ENCODE results near the gene ARHGEF25. TPM values are rescaled to one million over a fixed set of nuclear protein-coding genes. Genes with fewer than 3 reads are reported as not detected.
A peak's percentile ranks its signal among the peaks of the same experiment; 100 is the strongest.

Gene ARHGEF25
- polyA plus RNA-seq, 2 donors = 18.4 to 20.8 TPM

- no peak overlapping the region for H3K27ac ChIP-seq (ENCODE audit: low read depth in 2 of 2, low read length in 1 of 2)
- peaks cover 0 to 5% of the 10 kb centered on the region in 2 donors for H3K9me3 ChIP-seq (ENCODE audit: control insufficient read depth in 2 of 2, insufficient read depth in 1 of 2, low read depth in 1 of 2, low read length in 1 of 2)
- peaks cover 0 to 6% of the 10 kb centered on the region in 2 donors for H3K4me1 ChIP-seq (ENCODE audit: control insufficient read depth in 2 of 2, insufficient read depth in 2 of 2, low read length in 1 of 2)
- peaks cover 0 to 6% of the 10 kb centered on the region in 2 donors for H3K27me3 ChIP-seq (ENCODE audit: control insufficient read depth in 1 of 2, insufficient read depth in 2 of 2, low read length in 2 of 2)
- no peaks in the 10 kb centered on the region for H3K36me3 ChIP-seq (ENCODE audit: control insufficient read depth in 2 of 2, insufficient read depth in 2 of 2, low read length in 1 of 2)
- WGBS, 2 donors = 35 to 45% methylated on average over 13 of the region's 13 CpGs
- H3K4me3 ChIP-seq (ENCODE audit: low read depth in 1 of 2, low read length in 2 of 2) = no peak overlapping the region
These were observed 15.1 kb downstream of the ARHGEF25 start for GRCh38 chr12:57626111-57626920.

GRCh38 chr12:57626921-57627445, 15.7 kb downstream of the ARHGEF25 start:
- Histone ChIP-seq H3K9me3 (ENCODE audit: control insufficient read depth in 2 of 2, insufficient read depth in 1 of 2, low read depth in 1 of 2, low read length in 1 of 2) (peaks cover 0 to 5% of the 10 kb centered on the region in 2 donors), H3K36me3 (ENCODE audit: control insufficient read depth in 2 of 2, insufficient read depth in 2 of 2, low read length in 1 of 2) (no peaks in the 10 kb centered on the region), H3K4me3 (ENCODE audit: low read depth in 1 of 2, low read length in 2 of 2) (no peak overlapping the region), H3K4me1 (ENCODE audit: control insufficient read depth in 2 of 2, insufficient read depth in 2 of 2, low read length in 1 of 2) (peaks cover 0 to 2% of the 10 kb centered on the region in 2 donors), H3K27ac (ENCODE audit: low read depth in 2 of 2, low read length in 1 of 2) (no peak overlapping the region), H3K27me3 (ENCODE audit: control insufficient read depth in 1 of 2, insufficient read depth in 2 of 2, low read length in 2 of 2) (peaks cover 0 to 5% of the 10 kb centered on the region in 2 donors)
- 22 to 29% methylated on average over 9 of the region's 9 CpGs for WGBS, 2 donors

- Histone ChIP-seq H3K4me3 (ENCODE audit: low read depth in 1 of 2, low read length in 2 of 2) (no peak overlapping the region), H3K4me1 (ENCODE audit: control insufficient read depth in 2 of 2, insufficient read depth in 2 of 2, low read length in 1 of 2) (peaks cover 0 to 2% of the 10 kb centered on the region in 2 donors), H3K27ac (ENCODE audit: low read depth in 2 of 2, low read length in 1 of 2) (no peak overlapping the region), H3K36me3 (ENCODE audit: control insufficient read depth in 2 of 2, insufficient read depth in 2 of 2, low read length in 1 of 2) (no peaks in the 10 kb centered on the region), H3K9me3 (ENCODE audit: control insufficient read depth in 2 of 2, insufficient read depth in 1 of 2, low read depth in 1 of 2, low read length in 1 of 2) (peaks cover 0 to 5% of the 10 kb centered on the region in 2 donors), H3K27me3 (ENCODE audit: control insufficient read depth in 1 of 2, insufficient read depth in 2 of 2, low read length in 2 of 2) (peaks cover 0 to 7% of the 10 kb centered on the region in 2 donors)
- 23 to 24% methylated on average over 53 to 67 of the region's 67 CpGs for WGBS, 2 donors
These were observed 16.5 kb downstream of the ARHGEF25 start for GRCh38 chr12:57627501-57628279.

GRCh38 chr12:57628280-57629191, 17.3 kb downstream of the ARHGEF25 start:
- no peak overlapping the region for H3K4me3 ChIP-seq (ENCODE audit: low read depth in 1 of 2, low read length in 2 of 2)
- H3K4me1 ChIP-seq (ENCODE audit: control insufficient read depth in 2 of 2, insufficient read depth in 2 of 2, low read length in 1 of 2) = peaks cover 0 to 3% of the 10 kb centered on the region in 2 donors
- 66 to 70% methylated on average over 29 of the region's 29 CpGs for WGBS, 2 donors
- H3K36me3 ChIP-seq (ENCODE audit: control insufficient read depth in 2 of 2, insufficient read depth in 2 of 2, low read length in 1 of 2) = no peaks in the 10 kb centered on the region
- no peak overlapping the region for H3K27ac ChIP-seq (ENCODE audit: low read depth in 2 of 2, low read length in 1 of 2)
- H3K27me3 ChIP-seq (ENCODE audit: control insufficient read depth in 1 of 2, insufficient read depth in 2 of 2, low read length in 2 of 2) = peaks cover 0 to 7% of the 10 kb centered on the region in 2 donors
- H3K9me3 ChIP-seq (ENCODE audit: control insufficient read depth in 2 of 2, insufficient read depth in 1 of 2, low read depth in 1 of 2, low read length in 1 of 2) = peaks cover 0 to 5% of the 10 kb centered on the region in 2 donors

DNA sequence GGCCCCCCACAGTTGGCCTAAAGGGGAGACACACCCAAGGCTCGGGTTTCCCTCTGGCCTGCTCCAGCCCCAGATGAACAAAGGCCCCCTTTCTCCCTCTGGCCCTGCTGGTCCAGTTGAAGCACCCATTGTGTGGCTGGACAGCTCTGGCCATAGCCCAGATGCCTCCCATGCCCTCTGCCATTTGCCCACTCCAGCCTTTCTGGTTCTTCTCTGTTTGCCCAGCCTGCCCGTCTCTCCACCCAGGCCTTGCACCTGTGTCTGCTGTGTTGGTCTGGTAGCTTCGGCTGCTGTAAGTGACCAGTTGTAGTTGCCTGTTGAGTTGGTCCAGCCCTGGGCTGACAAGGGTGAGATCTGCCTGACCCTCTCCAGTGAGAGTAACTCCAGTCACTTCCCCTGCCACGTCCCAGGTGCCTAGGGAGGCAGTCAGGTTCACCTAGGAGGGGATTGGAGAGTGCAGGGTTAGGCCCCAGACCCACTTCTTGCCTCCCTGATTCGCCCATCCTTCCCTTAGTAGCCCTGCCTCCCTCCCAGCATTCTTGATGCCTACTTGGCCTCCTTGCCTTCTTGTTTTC, 18.7 kb downstream of the ARHGEF25 start:
- whole genome bisulfite sequencing, 2 donors = 79 to 82% methylated on average over 5 of the region's 5 CpGs
- no peak overlapping the region for H3K27ac ChIP-seq (ENCODE audit: low read depth in 2 of 2, low read length in 1 of 2)
- no peaks in the 10 kb centered on the region for H3K36me3 ChIP-seq (ENCODE audit: control insufficient read depth in 2 of 2, insufficient read depth in 2 of 2, low read length in 1 of 2)
- H3K27me3 ChIP-seq (ENCODE audit: control insufficient read depth in 1 of 2, insufficient read depth in 2 of 2, low read length in 2 of 2) = peaks cover 0 to 7% of the 10 kb centered on the region in 2 donors
- H3K4me1 ChIP-seq (ENCODE audit: control insufficient read depth in 2 of 2, insufficient read depth in 2 of 2, low read length in 1 of 2) = peaks cover 0 to 3% of the 10 kb centered on the region in 2 donors
- H3K4me3 ChIP-seq (ENCODE audit: low read depth in 1 of 2, low read length in 2 of 2) = no peak overlapping the region
- H3K9me3 ChIP-seq (ENCODE audit: control insufficient read depth in 2 of 2, insufficient read depth in 1 of 2, low read depth in 1 of 2, low read length in 1 of 2) = peaks cover 0 to 3% of the 10 kb centered on the region in 2 donors

DNA sequence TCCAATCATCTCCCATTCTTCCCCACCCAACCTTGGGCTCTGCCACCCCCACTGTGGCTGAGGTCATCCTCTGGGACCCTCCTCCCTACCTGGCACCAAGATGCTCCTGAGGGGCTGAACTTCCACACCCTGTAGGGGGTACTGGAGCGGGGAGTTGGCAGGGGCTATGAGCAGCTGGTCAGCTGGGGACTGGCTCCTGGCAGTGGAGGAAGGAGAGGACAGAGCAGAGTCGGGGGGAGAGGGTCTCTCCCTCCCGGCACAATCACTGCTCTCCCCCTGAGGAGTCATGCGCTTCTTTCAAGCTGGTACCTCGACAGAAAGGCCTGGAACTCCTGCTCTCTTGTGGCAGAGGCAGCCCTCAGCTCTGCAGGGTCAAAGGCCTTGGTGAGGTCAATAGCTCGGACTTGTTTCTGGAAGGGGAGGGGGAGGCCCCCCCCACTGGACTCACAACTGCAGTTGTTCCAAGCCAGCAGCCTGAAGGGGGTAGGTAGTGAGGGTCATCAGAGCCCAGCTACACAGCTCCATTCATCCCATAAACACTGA, 19.7 kb downstream of the ARHGEF25 start:
- H3K27me3 ChIP-seq (ENCODE audit: control insufficient read depth in 1 of 2, insufficient read depth in 2 of 2, low read length in 2 of 2) = peaks cover 0 to 7% of the 10 kb centered on the region in 2 donors
- H3K4me3 ChIP-seq (ENCODE audit: low read depth in 1 of 2, low read length in 2 of 2) = no peak overlapping the region
- peaks cover 0 to 3% of the 10 kb centered on the region in 2 donors for H3K9me3 ChIP-seq (ENCODE audit: control insufficient read depth in 2 of 2, insufficient read depth in 1 of 2, low read depth in 1 of 2, low read length in 1 of 2)
- peaks cover 0 to 3% of the 10 kb centered on the region in 2 donors for H3K4me1 ChIP-seq (ENCODE audit: control insufficient read depth in 2 of 2, insufficient read depth in 2 of 2, low read length in 1 of 2)
- 80 to 84% methylated on average over 6 of the region's 6 CpGs for WGBS, 2 donors
- H3K36me3 ChIP-seq (ENCODE audit: control insufficient read depth in 2 of 2, insufficient read depth in 2 of 2, low read length in 1 of 2) = no peaks in the 10 kb centered on the region
- no peak overlapping the region for H3K27ac ChIP-seq (ENCODE audit: low read depth in 2 of 2, low read length in 1 of 2)

GRCh38 chr12:57631566-57632072, 20.4 kb downstream of the ARHGEF25 start:
- H3K27ac ChIP-seq (ENCODE audit: low read depth in 2 of 2, low read length in 1 of 2) = no peak overlapping the region
- peaks cover 0 to 3% of the 10 kb centered on the region in 2 donors for H3K4me1 ChIP-seq (ENCODE audit: control insufficient read depth in 2 of 2, insufficient read depth in 2 of 2, low read length in 1 of 2)
- H3K4me3 ChIP-seq (ENCODE audit: low read depth in 1 of 2, low read length in 2 of 2) = no peak overlapping the region
- 26 to 28% methylated on average over 26 of the region's 26 CpGs for WGBS, 2 donors
- H3K27me3 ChIP-seq (ENCODE audit: control insufficient read depth in 1 of 2, insufficient read depth in 2 of 2, low read length in 2 of 2) = peaks cover 0 to 7% of the 10 kb centered on the region in 2 donors
- peaks cover 0 to 3% of the 10 kb centered on the region in 2 donors for H3K9me3 ChIP-seq (ENCODE audit: control insufficient read depth in 2 of 2, insufficient read depth in 1 of 2, low read depth in 1 of 2, low read length in 1 of 2)
- H3K36me3 ChIP-seq (ENCODE audit: control insufficient read depth in 2 of 2, insufficient read depth in 2 of 2, low read length in 1 of 2) = no peaks in the 10 kb centered on the region

DNA sequence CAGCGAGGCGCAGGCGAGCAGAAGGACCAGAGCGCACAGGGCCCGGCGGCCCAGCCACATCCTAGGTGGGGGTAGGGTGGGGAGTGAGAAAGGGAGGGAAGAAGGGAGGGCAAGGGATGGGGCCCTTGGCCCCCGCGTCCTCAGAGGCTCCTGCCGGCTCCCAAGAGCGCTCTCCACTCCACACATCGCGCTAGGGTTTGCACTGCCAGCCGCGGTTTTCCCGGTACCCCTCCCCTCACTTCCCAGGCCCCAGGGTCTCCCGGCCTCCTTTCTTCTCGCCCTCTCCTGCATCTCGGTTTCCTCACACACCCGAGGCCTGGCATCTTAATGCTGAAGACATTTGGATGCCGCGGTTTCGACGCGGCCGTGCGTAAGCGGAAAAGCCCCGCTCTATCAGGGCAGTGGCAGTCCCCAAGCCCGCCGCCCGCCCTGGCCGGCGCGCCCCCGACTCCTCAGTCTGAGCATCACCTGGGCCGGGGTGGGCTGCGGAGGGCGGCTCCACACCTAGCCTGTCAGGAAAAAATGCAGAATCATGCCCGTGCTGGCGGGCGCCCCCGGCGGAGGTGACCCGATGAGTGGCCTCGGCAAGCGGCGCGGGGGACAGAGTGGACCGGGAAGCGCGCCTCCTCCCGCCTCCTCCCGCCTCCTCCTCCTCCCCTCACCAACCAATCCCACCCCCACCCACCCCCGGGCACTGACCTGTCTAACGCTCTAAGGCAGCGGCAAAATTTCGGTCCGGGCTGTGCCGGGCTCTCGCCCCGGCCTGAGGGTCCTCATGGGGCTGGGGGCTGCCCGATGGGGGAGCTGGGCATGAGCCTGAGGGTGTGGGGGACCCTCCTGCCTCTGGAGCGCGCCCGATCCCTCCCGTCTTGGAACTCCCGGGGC, 21.1 kb downstream of the ARHGEF25 start:
- WGBS, 2 donors = 1 to 2% methylated on average over 64 to 67 of the region's 67 CpGs
- no peak overlapping the region for H3K27ac ChIP-seq (ENCODE audit: low read depth in 2 of 2, low read length in 1 of 2)
- peaks cover 0 to 3% of the 10 kb centered on the region in 2 donors for H3K9me3 ChIP-seq (ENCODE audit: control insufficient read depth in 2 of 2, insufficient read depth in 1 of 2, low read depth in 1 of 2, low read length in 1 of 2)
- no peaks in the 10 kb centered on the region for H3K36me3 ChIP-seq (ENCODE audit: control insufficient read depth in 2 of 2, insufficient read depth in 2 of 2, low read length in 1 of 2)
- peak overlapping the region; percentile 34 to 36 for H3K4me3 ChIP-seq (ENCODE audit: low read depth in 1 of 2, low read length in 2 of 2)
- H3K27me3 ChIP-seq (ENCODE audit: control insufficient read depth in 1 of 2, insufficient read depth in 2 of 2, low read length in 2 of 2) = peaks cover 0 to 6% of the 10 kb centered on the region in 2 donors
- peaks cover 0 to 3% of the 10 kb centered on the region in 2 donors for H3K4me1 ChIP-seq (ENCODE audit: control insufficient read depth in 2 of 2, insufficient read depth in 2 of 2, low read length in 1 of 2)

All from esophagus (tissue), 2 donors.